Gastrocnemius medialis (tissue), 4 donors: ENCODE data around the gene CEP104.

Source experiments
- CTCF ChIP-seq, 5 experiments: fragments of 450-650 bp in 3 of 5; fragments of 200-600 bp in 2 of 5; sonication (generic) in 2 of 5; IDR thresholded peaks in 4 of 5; conservative IDR thresholded peaks in 1 of 5; 1 replicate in 4 of 5; 2 replicates in 1 of 5; pipeline ENCODE4 v1.5.1; 2016 to 2019; ENCODE audit warnings: antibody characterized with exemption in 5 of 5, mild to moderate bottlenecking in 3 of 5, moderate library complexity in 3 of 5
- POLR2A ChIP-seq, 2 donors: fragments of 450-650 bp; IDR thresholded peaks; one replicate each; pipeline ENCODE4 v1.6.1; 2017; ENCODE audit warnings: antibody characterized with exemption in 2 of 2, mild to moderate bottlenecking in 2 of 2, moderate library complexity in 2 of 2

GRCh38 chr1:3824650-3825049 is 32.4 kb downstream of the CEP104 start:
- TF ChIP-seq CTCF (IDR thresholded peaks at IDR 0.05 in 4 of 5, conservative IDR thresholded peaks at IDR 0.05 in 1 of 5) (no peak), POLR2A (IDR thresholded peaks at IDR 0.05) (no peak)
